KG1 (cell line): ENCODE results near the gene SLC26A1.
"Not testable (repeated sequence)": the region's sequence is repeated elsewhere in the genome, so short reads cannot be mapped to it uniquely, and the experiment has no call there.

Source experiments
- DNase-seq: peaks from one replicate; lab custom pipeline; 2025; lab: John Stamatoyannopoulos, UW

SLC26A1 gene

GRCh38 chr4:1013225-1014073 is 20.2 kb upstream of the SLC26A1 start:
- DNase-seq = no peak

- DNase-seq = no peak
Observed at GRCh38 chr4:1012034-1012739, 19.0 kb upstream of the SLC26A1 start.

- DNase-seq = no peak
Observed at GRCh38 chr4:1011666-1012033, 18.4 kb upstream of the SLC26A1 start.

- peak; percentile 24 for DNase-seq
Observed at GRCh38 chr4:1011022-1011665, 17.9 kb upstream of the SLC26A1 start, which contains the start of gene FGFRL1. FGFRL1 (plus strand) TSS chr4:1011626; CDS start chr4:1012486, 860 bp downstream.

GRCh38 chr4:1010395-1011021 is 17.3 kb upstream of the SLC26A1 start:
- peak; percentile 38 for DNase-seq

GRCh38 chr4:1009542-1010394 is 16.6 kb upstream of the SLC26A1 start:
- DNase-seq = peak; percentile 25

GRCh38 chr4:1008840-1009541 is 15.8 kb upstream of the SLC26A1 start:
- no peak for DNase-seq

- no peak for DNase-seq
Observed at GRCh38 chr4:1006856-1007255, 13.7 kb upstream of the SLC26A1 start.

GRCh38 chr4:1004557-1005485 is 11.6 kb upstream of the SLC26A1 start:
- DNase-seq = no peak

- no peak for DNase-seq
Observed at GRCh38 chr4:1004071-1004418, 10.8 kb upstream of the SLC26A1 start.

GRCh38 chr4:1003271-1004070 is 10.3 kb upstream of the SLC26A1 start:
- DNase-seq = no peak

- DNase-seq = no peak
Observed at GRCh38 chr4:1002631-1003251, 9.5 kb upstream of the SLC26A1 start.

GRCh38 chr4:1002131-1002630 is 9.0 kb upstream of the SLC26A1 start:
- DNase-seq = no peak

GRCh38 chr4:1001561-1002130 is 8.4 kb upstream of the SLC26A1 start:
- no peak for DNase-seq

- DNase-seq = no peak
Observed at GRCh38 chr4:1000686-1001260, 7.6 kb upstream of the SLC26A1 start.

GRCh38 chr4:999882-1000425 is 6.8 kb upstream of the SLC26A1 start:
- DNase-seq = no peak

GRCh38 chr4:999240-999863 is 6.1 kb upstream of the SLC26A1 start:
- not testable (repeated sequence) for DNase-seq
